SIG-M5 treated with dmso at 0.1 percent for 504 hours (cell line): ENCODE measurements around the gene RGS3.

Experiments used
- DNase-seq: peaks from one replicate; lab custom pipeline; 2025; ENCODE audit not compliant: unreplicated experiment; lab: John Stamatoyannopoulos, UW

RGS3 gene

GRCh38 chr9:113509463-113509862, 45.9 kb downstream of the RGS3 start:
- no peak for DNase-seq

- no peak for DNase-seq
Observed at GRCh38 chr9:113511047-113511521, 47.6 kb downstream of the RGS3 start.

GRCh38 chr9:113511856-113512761, 48.6 kb downstream of the RGS3 start:
- no peak for DNase-seq

GRCh38 chr9:113513111-113513510, 49.6 kb downstream of the RGS3 start:
- no peak for DNase-seq

GRCh38 chr9:113513536-113513935, 50.0 kb downstream of the RGS3 start:
- DNase-seq = no peak

GRCh38 chr9:113514061-113514460, 50.5 kb downstream of the RGS3 start:
- no peak for DNase-seq

GRCh38 chr9:113514748-113515147, 51.2 kb downstream of the RGS3 start:
- no peak for DNase-seq

GRCh38 chr9:113515862-113516261, 52.3 kb downstream of the RGS3 start:
- DNase-seq = no peak

- DNase-seq = no peak
Observed at GRCh38 chr9:113516840-113517577, 53.5 kb downstream of the RGS3 start.

- DNase-seq = no peak
Observed at GRCh38 chr9:113519426-113520108, 56.0 kb downstream of the RGS3 start.

GRCh38 chr9:113520109-113520642, 56.6 kb downstream of the RGS3 start:
- DNase-seq = no peak

GRCh38 chr9:113521693-113522255, 58.2 kb downstream of the RGS3 start:
- DNase-seq = no peak

- no peak for DNase-seq
Observed at GRCh38 chr9:113522419-113522818, 58.9 kb downstream of the RGS3 start.

GRCh38 chr9:113522858-113523257, 59.3 kb downstream of the RGS3 start:
- no peak for DNase-seq

GRCh38 chr9:113523421-113524141, 60.1 kb downstream of the RGS3 start:
- DNase-seq = peak; percentile 52

- no peak for DNase-seq
Observed at GRCh38 chr9:113524468-113524867, 60.9 kb downstream of the RGS3 start.

GRCh38 chr9:113525205-113525604, 61.7 kb downstream of the RGS3 start:
- no peak for DNase-seq

- DNase-seq = no peak
Observed at GRCh38 chr9:113525831-113526230, 62.3 kb downstream of the RGS3 start.

- no peak for DNase-seq
Observed at GRCh38 chr9:113526231-113526746, 62.8 kb downstream of the RGS3 start.

GRCh38 chr9:113526841-113527240, 63.3 kb downstream of the RGS3 start:
- no peak for DNase-seq
